Activated T-cell treated with anti-CD3 and anti-CD28 coated beads, Interleukin-2, amount 50 U/mL, for 1 hour (primary cell): ENCODE data around the gene SLC39A11.

Experiments used
- DNase-seq: peaks from one replicate; pipeline ENCODE4 v3.0.0-alpha.2; 2020

Gene SLC39A11

DNA sequence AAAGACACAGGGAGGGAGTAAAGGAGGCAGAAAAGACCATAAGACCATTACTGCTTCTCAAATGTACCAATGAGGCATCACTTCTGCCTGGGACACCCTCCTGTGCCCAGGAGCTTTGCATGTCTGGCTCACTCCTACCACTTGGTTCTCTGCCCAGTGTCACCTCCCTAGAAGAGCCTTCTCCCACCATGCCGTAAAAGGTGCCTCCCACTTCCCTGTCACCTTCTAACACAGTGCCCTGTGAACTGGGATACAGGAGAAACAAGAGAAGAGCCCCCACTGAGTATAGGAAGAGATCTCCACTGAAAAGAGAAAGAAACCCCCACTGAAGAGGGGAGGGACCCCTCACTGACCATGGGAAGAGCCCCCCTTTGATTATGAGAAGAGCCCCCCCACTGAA, 486.9 kb downstream of the SLC39A11 start:
- DNase-seq = no peak

DNA sequence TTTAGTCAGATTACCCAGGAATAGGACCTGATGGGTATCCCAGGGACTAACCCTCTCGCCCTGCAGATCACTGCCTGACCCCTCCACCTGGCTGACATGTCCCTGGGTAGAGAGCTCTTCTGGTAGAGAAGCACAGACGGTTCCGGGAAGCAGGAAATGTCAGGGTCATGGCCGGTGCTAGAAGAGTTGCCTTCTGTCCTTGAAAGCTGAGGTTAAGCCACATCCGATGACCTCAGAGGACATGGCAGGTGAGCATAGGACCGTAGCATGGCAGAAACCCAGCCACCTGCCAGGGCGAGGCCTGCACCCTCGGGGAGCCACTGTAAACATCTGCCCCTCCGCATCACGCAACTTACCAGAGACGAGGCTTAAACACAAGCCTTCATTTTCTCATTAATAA, 488.0 kb downstream of the SLC39A11 start:
- no peak for DNase-seq

DNA sequence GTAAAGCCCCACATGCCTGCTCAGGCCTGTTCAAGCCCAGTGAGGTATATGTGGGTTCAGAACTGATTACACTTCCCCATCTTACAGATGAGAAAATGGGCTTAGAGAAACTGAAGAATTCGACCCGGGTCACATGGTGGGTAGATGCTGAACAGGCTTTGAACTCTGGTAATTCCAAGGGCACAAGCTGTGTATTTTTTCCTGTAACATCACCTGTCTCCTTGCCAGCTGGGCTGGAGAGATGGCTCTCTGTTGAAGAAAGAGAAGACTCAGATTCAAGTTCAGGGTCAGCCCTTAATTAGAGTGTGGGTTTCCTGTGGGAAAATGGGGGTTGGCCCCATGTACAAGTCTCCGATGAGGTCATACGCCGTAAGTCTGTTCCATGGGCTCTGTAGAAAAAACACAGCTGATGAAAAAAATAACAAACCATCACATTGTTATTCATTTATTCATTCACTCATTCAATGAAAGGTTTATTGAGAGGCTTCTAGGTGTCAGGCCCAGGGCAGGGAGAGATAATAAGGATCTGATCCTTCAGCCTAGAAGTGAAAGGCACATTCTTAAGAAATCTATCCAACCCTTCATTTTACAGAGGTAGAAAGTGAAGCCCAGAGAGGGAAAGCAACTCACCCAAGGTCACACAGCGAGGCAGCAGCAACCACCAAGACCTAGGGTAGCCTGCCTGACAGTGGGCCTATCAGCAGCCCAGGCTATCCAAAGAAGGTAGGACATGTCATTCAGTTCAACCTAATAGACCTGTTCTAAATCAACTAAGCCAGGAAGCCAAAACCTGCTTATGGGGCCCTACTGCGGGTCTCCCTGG, 488.9 kb downstream of the SLC39A11 start:
- DNase-seq = no peak

DNA sequence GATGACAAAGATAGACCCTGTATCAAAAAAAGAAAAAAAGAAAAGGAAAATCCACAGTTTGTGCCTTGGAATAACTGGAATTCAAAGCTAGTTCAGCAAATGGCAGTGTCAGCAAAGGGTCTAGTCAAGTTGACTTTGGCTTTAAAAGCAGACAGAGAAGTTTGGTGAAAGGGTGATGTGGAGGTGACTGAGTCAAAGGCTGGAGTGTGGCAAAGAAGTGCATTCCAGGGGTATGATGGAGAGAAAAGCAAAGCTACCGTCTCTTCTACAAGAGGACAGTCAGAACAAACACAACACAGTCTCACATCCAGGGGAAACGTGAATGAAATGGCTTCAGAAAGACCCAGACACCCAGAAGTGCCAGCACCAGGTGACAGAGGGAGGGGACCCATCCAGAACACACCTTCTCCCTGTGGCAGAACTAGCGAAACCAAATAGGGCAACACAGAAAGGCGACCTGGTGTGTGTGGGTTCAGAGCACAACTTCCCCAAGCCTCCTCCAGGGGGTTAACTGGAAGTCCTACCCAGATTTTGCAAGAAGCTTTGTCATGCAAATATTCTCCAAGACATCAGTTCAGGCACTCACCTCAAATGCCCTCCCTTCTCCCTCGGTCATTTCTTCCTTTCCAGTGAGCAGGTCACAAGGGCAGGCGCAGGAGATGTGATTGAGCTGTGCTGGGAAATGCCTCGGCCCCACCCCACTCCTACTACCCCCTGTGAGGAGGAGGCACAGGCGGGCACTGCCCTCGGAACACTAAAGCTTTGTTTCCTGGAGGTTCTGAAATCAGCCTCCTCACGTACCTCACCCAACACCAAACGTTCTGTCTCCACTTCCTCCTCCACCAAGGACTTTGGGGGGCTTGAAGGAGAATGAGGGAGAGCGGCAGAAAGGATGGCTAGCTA, 489.7 kb downstream of the SLC39A11 start:
- DNase-seq = no peak

- no peak for DNase-seq
These were observed 491.6 kb downstream of the SLC39A11 start for GRCh38 chr17:72600934-72601333.

DNA sequence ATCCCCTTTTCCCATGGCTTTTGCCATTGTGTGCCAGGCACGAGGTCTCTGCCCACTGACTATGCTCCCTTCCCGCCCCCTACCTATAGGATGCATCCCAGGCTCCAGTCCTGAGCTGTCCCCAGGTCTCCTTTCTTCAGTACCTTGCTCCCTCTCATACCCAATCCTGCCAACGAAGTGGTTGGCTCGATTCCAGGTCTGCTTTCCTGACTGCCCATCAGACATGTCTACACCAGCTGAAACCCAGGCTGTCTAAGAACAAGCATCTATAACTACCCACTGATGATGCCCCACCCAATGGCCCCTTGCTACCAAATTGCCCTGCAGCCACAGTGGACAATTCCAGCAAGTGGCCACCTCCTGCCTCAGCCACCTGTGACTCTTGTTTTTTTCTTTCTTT, 492.6 kb downstream of the SLC39A11 start:
- DNase-seq = no peak

- DNase-seq = no peak
These were observed 493.8 kb downstream of the SLC39A11 start for GRCh38 chr17:72598695-72599094.

DNA sequence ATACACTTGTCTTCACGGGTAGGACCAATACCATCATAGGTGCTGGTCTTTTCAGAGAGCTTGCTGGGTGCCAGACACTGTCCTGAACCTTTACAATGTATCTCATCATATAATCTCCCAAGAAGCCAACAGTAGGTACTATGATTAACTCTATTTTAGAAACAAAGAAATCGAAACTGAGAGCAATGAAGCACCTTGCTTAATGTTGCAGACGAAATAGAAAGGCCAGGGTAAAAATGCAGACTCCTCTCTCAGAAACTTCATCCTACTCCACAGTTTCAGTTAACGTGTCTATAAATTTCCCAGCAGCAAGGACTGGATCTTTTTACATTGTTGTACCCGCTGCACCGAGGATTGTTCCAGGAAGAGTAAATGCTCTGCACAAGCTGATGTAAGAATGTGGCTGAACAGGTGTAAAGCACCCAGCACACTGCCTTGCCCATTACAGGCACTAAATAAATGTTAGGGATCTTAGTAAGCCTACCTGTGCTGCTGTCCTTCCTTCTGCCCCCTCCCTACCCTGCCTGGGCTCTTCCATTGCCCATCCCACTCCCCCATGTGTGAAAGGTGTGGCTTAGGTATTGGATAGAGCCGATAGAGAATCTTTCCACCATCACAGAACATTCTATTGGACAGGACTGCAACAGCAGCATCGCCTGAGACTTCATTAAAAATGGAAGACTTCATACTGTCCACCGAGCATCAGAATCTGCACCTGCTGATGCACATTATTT, 495.0 kb downstream of the SLC39A11 start:
- DNase-seq = no peak
